DOHH2 (cell line): ENCODE measurements around the gene NPR2.

ENCODE experiments used
- H3F3A ChIP-seq: fragments of 200-600 bp; sonication (generic), shearing (Covaris generic); 2 replicates; pipeline ENCODE4 v1.6.0; 2016; ENCODE audit warnings: antibody characterized with exemption, mild to moderate bottlenecking; ENCODE audit not compliant: control insufficient read depth, insufficient read depth
- H3K27ac ChIP-seq: fragments of 200-600 bp; sonication (generic); 2 replicates; pipeline ENCODE4 v1.5.1; 2014; ENCODE audit warnings: low read depth, mild to moderate bottlenecking, low read length, moderate library complexity
- H3K27me3 ChIP-seq: fragments of 200-600 bp; sonication (generic); 2 replicates; pipeline ENCODE4 v1.6.1; 2014; ENCODE audit warnings: mild to moderate bottlenecking, low read length, mixed read lengths; ENCODE audit not compliant: control insufficient read depth
- H3K36me3 ChIP-seq: fragments of 200-600 bp; sonication (generic); 2 replicates; pipeline ENCODE4 v1.6.1; 2014; ENCODE audit warnings: mild to moderate bottlenecking, low read length, moderate library complexity, mixed read lengths; ENCODE audit not compliant: control insufficient read depth
- H3K4me1 ChIP-seq: fragments of 200-600 bp; sonication (generic); 2 replicates; pipeline ENCODE4 v1.6.1; 2014; ENCODE audit warnings: mild to moderate bottlenecking, low read length, mixed read lengths; ENCODE audit not compliant: control insufficient read depth
- H3K4me2 ChIP-seq: fragments of 200-600 bp; sonication (generic); 2 replicates; pipeline ENCODE4 v1.6.0; 2014; ENCODE audit warnings: mild to moderate bottlenecking, low read length, moderate library complexity
- H3K4me3 ChIP-seq: fragments of 200-600 bp; sonication (generic); 2 replicates; pipeline ENCODE4 v1.5.1; 2014; ENCODE audit warnings: mild to moderate bottlenecking, low read length, mixed read lengths
- H3K79me2 ChIP-seq: fragments of 200-600 bp; sonication (generic); 2 replicates; pipeline ENCODE4 v1.6.1; 2014; ENCODE audit warnings: mild to moderate bottlenecking, low read length, mixed read lengths; ENCODE audit not compliant: control insufficient read depth
- H3K9me2 ChIP-seq: fragments of 200-600 bp; sonication (generic); replicated peaks from 2 replicates; pipeline ENCODE4 v1.6.1; 2014; ENCODE audit warnings: mild to moderate bottlenecking, low read length, mixed read lengths; ENCODE audit not compliant: control insufficient read depth
- H3K9me3 ChIP-seq: fragments of 200-600 bp; sonication (generic); 2 replicates; pipeline ENCODE4 v1.6.1; 2014; ENCODE audit warnings: antibody characterized with exemption, low read length, mixed read lengths; ENCODE audit not compliant: control insufficient read depth, insufficient read depth
- H4K20me1 ChIP-seq: fragments of 200-600 bp; sonication (generic); 2 replicates; pipeline ENCODE4 v1.6.0; 2014; ENCODE audit warnings: low read depth, mild to moderate bottlenecking, antibody characterized with exemption, low read length, moderate library complexity; ENCODE audit not compliant: control insufficient read depth, insufficient read depth
- EZH2phosphoT487 ChIP-seq: fragments of 200-600 bp; sonication (generic); IDR thresholded peaks from 2 replicates; pipeline ENCODE4 v1.6.1; 2017; ENCODE audit warnings: borderline replicate concordance, mild to moderate bottlenecking, antibody characterized with exemption, low read length, moderate library complexity, mixed read lengths
- TF ChIP-seq, protein P1 (sequence below): fragments of 200-600 bp; sonication (generic); IDR thresholded peaks from one replicate; pipeline ENCODE4 v1.5.1; 2014; ENCODE audit warnings: antibody characterized with exemption, mild to moderate bottlenecking, low read depth, low read length; ENCODE audit not compliant: poor library complexity, severe bottlenecking

The NPR2 gene

DNA sequence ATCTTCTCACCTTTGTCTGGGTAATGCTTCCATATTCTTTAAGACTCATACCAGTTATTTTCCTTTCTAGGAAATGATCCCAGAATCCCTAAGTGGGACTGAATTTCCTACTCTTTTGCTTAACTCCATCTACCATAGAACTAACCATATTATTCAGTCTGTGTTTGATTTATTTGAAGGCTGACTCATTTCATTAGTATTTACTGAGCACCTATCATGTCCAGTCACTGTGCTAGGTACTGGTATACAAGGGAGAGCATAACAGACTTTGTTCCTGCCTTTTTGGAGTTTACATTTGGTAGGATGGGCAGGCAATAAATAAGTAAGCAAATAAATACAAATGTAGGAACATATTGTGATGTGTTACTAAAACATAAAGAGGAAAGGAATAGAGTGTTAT lies 4.3 kb downstream of the NPR2 start:
- no peaks in the 10 kb centered on the region for H3K79me2 ChIP-seq
- H3K4me3 ChIP-seq = no peak overlapping the region
- H3K4me1 ChIP-seq = no peaks in the 10 kb centered on the region
- no peaks in the 10 kb centered on the region for H3F3A ChIP-seq
- H3K9me2 ChIP-seq = no peaks in the 10 kb centered on the region
- TF ChIP-seq, protein P1, sequence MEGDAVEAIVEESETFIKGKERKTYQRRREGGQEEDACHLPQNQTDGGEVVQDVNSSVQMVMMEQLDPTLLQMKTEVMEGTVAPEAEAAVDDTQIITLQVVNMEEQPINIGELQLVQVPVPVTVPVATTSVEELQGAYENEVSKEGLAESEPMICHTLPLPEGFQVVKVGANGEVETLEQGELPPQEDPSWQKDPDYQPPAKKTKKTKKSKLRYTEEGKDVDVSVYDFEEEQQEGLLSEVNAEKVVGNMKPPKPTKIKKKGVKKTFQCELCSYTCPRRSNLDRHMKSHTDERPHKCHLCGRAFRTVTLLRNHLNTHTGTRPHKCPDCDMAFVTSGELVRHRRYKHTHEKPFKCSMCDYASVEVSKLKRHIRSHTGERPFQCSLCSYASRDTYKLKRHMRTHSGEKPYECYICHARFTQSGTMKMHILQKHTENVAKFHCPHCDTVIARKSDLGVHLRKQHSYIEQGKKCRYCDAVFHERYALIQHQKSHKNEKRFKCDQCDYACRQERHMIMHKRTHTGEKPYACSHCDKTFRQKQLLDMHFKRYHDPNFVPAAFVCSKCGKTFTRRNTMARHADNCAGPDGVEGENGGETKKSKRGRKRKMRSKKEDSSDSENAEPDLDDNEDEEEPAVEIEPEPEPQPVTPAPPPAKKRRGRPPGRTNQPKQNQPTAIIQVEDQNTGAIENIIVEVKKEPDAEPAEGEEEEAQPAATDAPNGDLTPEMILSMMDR = no peak
- no peak for TF ChIP-seq EZH2phosphoT487
- no peak overlapping the region for H3K27ac ChIP-seq
- no peaks in the 10 kb centered on the region for H3K9me3 ChIP-seq
- H3K4me2 ChIP-seq = no peak overlapping the region
- H3K36me3 ChIP-seq = no peaks in the 10 kb centered on the region
- no peaks in the 10 kb centered on the region for H3K27me3 ChIP-seq
- H4K20me1 ChIP-seq = no peaks in the 10 kb centered on the region

DNA sequence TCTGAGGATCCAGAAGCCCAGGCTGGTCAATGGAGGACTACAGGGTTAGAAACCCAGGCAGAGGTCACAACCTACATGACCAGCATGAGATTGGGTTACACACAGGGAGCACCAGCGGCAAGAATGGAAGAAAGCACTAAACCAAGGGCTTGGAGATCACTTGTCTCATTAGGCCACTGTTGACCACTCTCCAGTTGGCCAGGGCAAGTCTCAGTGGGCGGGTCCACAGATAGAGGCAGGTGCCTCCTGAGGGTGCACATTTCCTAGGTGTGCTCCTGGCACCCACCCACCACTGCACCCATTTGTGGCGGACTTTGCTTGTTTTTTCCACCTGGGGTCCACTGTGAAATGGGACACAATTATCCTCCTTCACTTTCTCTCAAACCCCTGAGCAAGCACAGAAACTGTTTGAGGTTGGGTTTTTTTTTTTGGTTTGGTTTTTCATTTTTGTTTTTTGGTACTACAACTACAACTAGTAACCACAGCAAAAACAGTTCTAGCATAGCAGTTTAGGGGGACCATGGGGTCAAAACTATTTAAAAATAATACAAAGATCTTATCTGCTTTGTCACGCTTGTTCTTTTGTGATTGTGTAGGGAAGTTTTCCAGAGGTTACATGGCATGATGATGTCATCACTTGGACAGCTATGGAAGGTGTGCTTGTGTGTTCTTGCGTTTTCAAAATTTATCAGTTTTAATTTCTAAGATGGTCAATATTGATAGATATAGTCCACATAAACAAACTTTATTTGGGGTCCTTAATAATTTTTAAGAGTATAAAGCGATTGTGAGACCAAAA lies 6.1 kb downstream of the NPR2 start:
- no peaks in the 10 kb centered on the region for H3K27me3 ChIP-seq
- H3K4me1 ChIP-seq = no peaks in the 10 kb centered on the region
- no peaks in the 10 kb centered on the region for H4K20me1 ChIP-seq
- H3K9me2 ChIP-seq = no peaks in the 10 kb centered on the region
- TF ChIP-seq, protein P1 = no peak
- TF ChIP-seq EZH2phosphoT487 = no peak
- H3K27ac ChIP-seq = no peak overlapping the region
- no peaks in the 10 kb centered on the region for H3K9me3 ChIP-seq
- no peaks in the 10 kb centered on the region for H3K79me2 ChIP-seq
- no peak overlapping the region for H3K4me2 ChIP-seq
- H3F3A ChIP-seq = no peaks in the 10 kb centered on the region
- no peaks in the 10 kb centered on the region for H3K36me3 ChIP-seq
- H3K4me3 ChIP-seq = no peak overlapping the region

DNA sequence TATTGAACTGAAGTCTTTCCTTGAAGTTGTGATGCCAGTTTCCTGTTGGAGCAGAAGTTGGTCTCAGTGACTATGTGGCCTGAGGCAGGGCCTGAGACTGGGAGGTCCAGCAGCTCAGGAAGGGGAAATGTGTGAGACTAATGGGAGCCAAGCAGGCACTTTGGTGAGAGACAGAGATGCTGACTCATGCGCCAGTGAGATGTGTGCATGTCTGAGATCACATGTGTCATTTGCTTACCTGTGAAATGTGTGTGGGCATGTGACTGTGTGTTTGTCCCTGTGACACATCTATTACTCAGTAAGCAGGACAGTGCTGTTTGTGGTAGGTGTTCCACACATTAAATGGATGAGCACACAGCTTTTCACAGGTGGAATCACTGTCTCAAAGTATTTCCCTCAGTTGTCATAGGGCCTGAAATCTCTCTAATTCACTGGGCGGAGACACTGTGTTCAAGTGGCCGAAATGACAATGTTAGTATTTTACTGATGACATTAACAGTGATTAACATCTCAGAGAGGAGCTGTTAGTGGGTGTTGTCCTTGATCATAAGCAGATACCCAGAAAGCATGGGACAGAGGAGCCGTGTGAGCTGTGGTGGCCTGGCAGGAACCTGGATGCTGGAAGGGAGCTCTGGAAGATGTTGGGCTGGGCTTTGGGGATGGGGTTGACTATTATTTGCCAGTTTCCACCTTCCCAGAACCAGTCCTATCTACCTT lies 7.4 kb downstream of the NPR2 start:
- H3K4me2 ChIP-seq = no peak overlapping the region

DNA sequence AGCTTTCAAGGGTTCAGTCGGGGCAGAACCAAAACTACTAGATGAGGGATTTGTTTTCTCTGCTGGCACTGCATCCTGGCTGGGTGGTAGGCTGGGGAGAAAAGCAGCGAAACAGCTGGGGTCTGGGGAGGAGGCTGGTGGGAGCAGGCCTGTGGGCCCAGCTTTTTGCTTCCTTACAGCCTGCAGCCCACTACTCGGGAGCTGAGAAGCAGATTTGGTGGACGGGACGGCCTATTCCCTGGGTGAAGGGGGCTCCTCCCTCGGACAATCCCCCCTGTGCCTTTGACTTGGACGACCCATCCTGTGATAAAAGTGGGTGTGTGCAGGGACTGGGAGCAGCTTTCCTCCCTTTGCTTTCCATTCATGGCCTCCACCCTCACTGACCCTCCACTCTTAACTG lies 9.1 kb downstream of the NPR2 start:
- no peaks in the 10 kb centered on the region for H3K4me1 ChIP-seq
- no peaks in the 10 kb centered on the region for H4K20me1 ChIP-seq
- no peaks in the 10 kb centered on the region for H3F3A ChIP-seq
- H3K4me3 ChIP-seq = no peak overlapping the region
- no peaks in the 10 kb centered on the region for H3K9me3 ChIP-seq
- TF ChIP-seq, protein P1 = no peak
- TF ChIP-seq EZH2phosphoT487 = no peak
- H3K27me3 ChIP-seq = no peaks in the 10 kb centered on the region
- H3K79me2 ChIP-seq = no peaks in the 10 kb centered on the region
- H3K9me2 ChIP-seq = no peaks in the 10 kb centered on the region
- H3K27ac ChIP-seq = no peak overlapping the region
- H3K4me2 ChIP-seq = no peak overlapping the region
- H3K36me3 ChIP-seq = no peaks in the 10 kb centered on the region

More for the DNA sequence above, 7.4 kb downstream of the NPR2 start:
- H4K20me1 ChIP-seq = no peaks in the 10 kb centered on the region
- H3K4me3 ChIP-seq = no peak overlapping the region
- no peaks in the 10 kb centered on the region for H3K27me3 ChIP-seq
- no peaks in the 10 kb centered on the region for H3K4me1 ChIP-seq
- no peaks in the 10 kb centered on the region for H3F3A ChIP-seq
- TF ChIP-seq EZH2phosphoT487 = no peak
- H3K36me3 ChIP-seq = no peaks in the 10 kb centered on the region
- H3K9me3 ChIP-seq = no peaks in the 10 kb centered on the region
- no peaks in the 10 kb centered on the region for H3K9me2 ChIP-seq
- no peaks in the 10 kb centered on the region for H3K79me2 ChIP-seq
- H3K27ac ChIP-seq = no peak overlapping the region
